ENCODE results near the gene MAPKBP1. TPM values are rescaled to one million over a fixed set of nuclear protein-coding genes. Genes with fewer than 3 reads are reported as not detected.

Gene MAPKBP1
- total and polyA plus RNA-seq, 2 of the 8 experiments (the other 6 are each of a cell fraction or from before 2014, with no cell fraction given) = 4.3 to 11.3 TPM

GRCh38 chr15:41851755-41852370, 77.6 kb downstream of the MAPKBP1 start:
- H3K23me2 ChIP-seq (ENCODE audit: low read depth, low read length) = 0 out of 2 replicates have a peak, but pooled peaks cover 2% of the 10 kb centered on the region
- no peaks in the 10 kb centered on the region for H3K79me1 ChIP-seq (ENCODE audit: low read depth, low read length)
- ChIA-PET POLR2A (ENCODE audit: partially characterized antibody) (interaction anchor here (0.6 to 7.2 kb wide), 12 partner anchors 10 to 191 kb away, joined by 3 to 45 read pairs (median 4); partner anchors contain the start of genes MAPKBP1, MGA and PLA2G4B), CTCF (ENCODE audit: partially characterized antibody) (interaction anchor here (1.0 to 3.5 kb wide), 11 partner anchors 10 to 179 kb away, joined by 3 to 17 read pairs (median 5); partner anchors contain the start of gene MAPKBP1)
- H4K8ac ChIP-seq (ENCODE audit: extremely low read depth, insufficient read depth, low read length) = no peak overlapping the region
- no peak overlapping the region for H3K27ac ChIP-seq (ENCODE audit: low read depth, low read length)
- H2AK5ac ChIP-seq (ENCODE audit: low read depth, low read length) = no peak overlapping the region
- no peak overlapping the region for H3K56ac ChIP-seq (replicated peaks; ENCODE audit: insufficient read length, low read depth, low read length)
- H2BK15ac ChIP-seq (ENCODE audit: low read length) = no peak overlapping the region
- no peak overlapping the region for H2BK120ac ChIP-seq (replicated peaks; ENCODE audit: low read depth, low read length)
- no peak overlapping the region for H2AFZ ChIP-seq (ENCODE audit: low read length)
- 89% methylated on average over 8 of the region's 8 CpGs; no CpG with 5 or more reads in 1 of the 2 experiments for WGBS, 2 experiments (ENCODE audit: extremely low coverage in 1 of 2, insufficient coverage in 1 of 2, insufficient read length in 1 of 2, insufficient replicate concordance in 2 of 2, low coverage in 1 of 2, low lambda C conversion rate in 2 of 2, missing lambda C conversion rate in 1 of 2)
- H3K4me1 ChIP-seq (replicated peaks in 1 of 4; ENCODE audit: control insufficient read depth in 3 of 4, insufficient read depth in 4 of 4, low read length in 3 of 4) = peaks cover 0 to 11% (median 2%) of the 10 kb centered on the region in 4 experiments; a peak in 3 of 7 replicates
- H3K18ac ChIP-seq (ENCODE audit: extremely low read depth, low read length) = no peak overlapping the region; the same call in 1 of the 2 replicates
- H3K79me2 ChIP-seq (ENCODE audit: control insufficient read depth in 1 of 2, insufficient read depth in 2 of 2, low read length in 2 of 2) = no peaks in the 10 kb centered on the region
- no peak for DNase-seq (ENCODE audit: low read depth in 1 of 2, low spot score in 2 of 2)
- no peak for TF ChIP-seq SP4 (IDR thresholded peaks at IDR 0.05; ENCODE audit: low read length)
- no peak for TF ChIP-seq POLR2A (IDR thresholded peaks at IDR 0.05; ENCODE audit: control extremely low read depth in 1 of 2, low read depth in 2 of 2, low read length in 2 of 2)
- no peak for TF ChIP-seq CHD1 (IDR thresholded peaks at IDR 0.05; ENCODE audit: low read depth, low read length)
- no peak for TF ChIP-seq CBX5 (IDR thresholded peaks at IDR 0.05; ENCODE audit: low read depth, low read length)
- no peak for TF ChIP-seq POU5F1 (IDR thresholded peaks at IDR 0.05; ENCODE audit: low read depth, low read length)
- no peak for TF ChIP-seq SUZ12 (IDR thresholded peaks at IDR 0.05; ENCODE audit: low read length)
- no peak for TF ChIP-seq SAP30 (IDR thresholded peaks at IDR 0.05; ENCODE audit: insufficient read depth, insufficient replicate concordance, low read length)
- peak; percentile 57; the same call in 1 of the 2 replicates for TF ChIP-seq TBP (IDR thresholded peaks at IDR 0.05; ENCODE audit: low read depth, low read length)
- H3K4ac ChIP-seq (replicated peaks; ENCODE audit: insufficient read length, low read depth, low read length) = no peak overlapping the region
- no peak overlapping the region for H4K91ac ChIP-seq (replicated peaks; ENCODE audit: insufficient read length, low read length)
- FAIRE-seq = no peak
- no peak overlapping the region for H3K4me2 ChIP-seq (ENCODE audit: insufficient read depth in 1 of 2, low read depth in 2 of 2, low read length in 2 of 2)
- no peak overlapping the region for H4K5ac ChIP-seq (ENCODE audit: insufficient read length, low read depth, low read length)
- no peak overlapping the region for H3K23ac ChIP-seq (ENCODE audit: insufficient read length)
- H3K27me3 ChIP-seq (replicated peaks in 1 of 4; ENCODE audit: control insufficient read depth in 3 of 4, extremely low read depth in 1 of 4, insufficient read depth in 3 of 4, low read length in 3 of 4) = no peaks in the 10 kb centered on the region; a peak in 1 of 7 replicates
- peaks cover 0 to 4% (median 1%) of the 10 kb centered on the region in 4 experiments; a peak in 2 of 8 replicates for H3K36me3 ChIP-seq (ENCODE audit: control insufficient read depth in 2 of 4, insufficient read depth in 4 of 4, low read length in 3 of 4)
- no peaks in the 10 kb centered on the region for H3K9me3 ChIP-seq (ENCODE audit: insufficient read depth in 2 of 2, low read depth in 1 of 2, low read length in 1 of 2)
- no peak overlapping the region for H2BK5ac ChIP-seq (ENCODE audit: low read depth, low read length)
- H3K14ac ChIP-seq (ENCODE audit: insufficient read length) = no peak overlapping the region
- no peak overlapping the region for H3K9ac ChIP-seq (replicated peaks in 1 of 4; ENCODE audit: extremely low read depth in 1 of 4, low read depth in 3 of 4, low read length in 3 of 4)
- H3K4me3 ChIP-seq (ENCODE audit: extremely low read depth in 1 of 4, insufficient read depth in 2 of 4, low read depth in 3 of 4, low read length in 4 of 4) = no peak overlapping the region
- no peaks in the 10 kb centered on the region for H4K20me1 ChIP-seq (replicated peaks in 1 of 2; ENCODE audit: control insufficient read depth in 1 of 2, insufficient read depth in 2 of 2, low read length in 2 of 2)
- no peak overlapping the region for H2BK20ac ChIP-seq (ENCODE audit: low read length)
- H2BK12ac ChIP-seq (ENCODE audit: low read depth, low read length) = 0 out of 2 replicates have a peak overlapping the region, but pooled peaks have one; percentile 3

Data from H1 (cell line).